Measurements from ENCODE around the gene CCR5.

- no peak for TF ChIP-seq CEBPZ (IDR thresholded peaks at IDR 0.05; ENCODE audit: low read length)
- TF ChIP-seq ATF4 (CRISPR knock-in tag; IDR thresholded peaks at IDR 0.05), result no peak
- TF ChIP-seq, protein P1, sequence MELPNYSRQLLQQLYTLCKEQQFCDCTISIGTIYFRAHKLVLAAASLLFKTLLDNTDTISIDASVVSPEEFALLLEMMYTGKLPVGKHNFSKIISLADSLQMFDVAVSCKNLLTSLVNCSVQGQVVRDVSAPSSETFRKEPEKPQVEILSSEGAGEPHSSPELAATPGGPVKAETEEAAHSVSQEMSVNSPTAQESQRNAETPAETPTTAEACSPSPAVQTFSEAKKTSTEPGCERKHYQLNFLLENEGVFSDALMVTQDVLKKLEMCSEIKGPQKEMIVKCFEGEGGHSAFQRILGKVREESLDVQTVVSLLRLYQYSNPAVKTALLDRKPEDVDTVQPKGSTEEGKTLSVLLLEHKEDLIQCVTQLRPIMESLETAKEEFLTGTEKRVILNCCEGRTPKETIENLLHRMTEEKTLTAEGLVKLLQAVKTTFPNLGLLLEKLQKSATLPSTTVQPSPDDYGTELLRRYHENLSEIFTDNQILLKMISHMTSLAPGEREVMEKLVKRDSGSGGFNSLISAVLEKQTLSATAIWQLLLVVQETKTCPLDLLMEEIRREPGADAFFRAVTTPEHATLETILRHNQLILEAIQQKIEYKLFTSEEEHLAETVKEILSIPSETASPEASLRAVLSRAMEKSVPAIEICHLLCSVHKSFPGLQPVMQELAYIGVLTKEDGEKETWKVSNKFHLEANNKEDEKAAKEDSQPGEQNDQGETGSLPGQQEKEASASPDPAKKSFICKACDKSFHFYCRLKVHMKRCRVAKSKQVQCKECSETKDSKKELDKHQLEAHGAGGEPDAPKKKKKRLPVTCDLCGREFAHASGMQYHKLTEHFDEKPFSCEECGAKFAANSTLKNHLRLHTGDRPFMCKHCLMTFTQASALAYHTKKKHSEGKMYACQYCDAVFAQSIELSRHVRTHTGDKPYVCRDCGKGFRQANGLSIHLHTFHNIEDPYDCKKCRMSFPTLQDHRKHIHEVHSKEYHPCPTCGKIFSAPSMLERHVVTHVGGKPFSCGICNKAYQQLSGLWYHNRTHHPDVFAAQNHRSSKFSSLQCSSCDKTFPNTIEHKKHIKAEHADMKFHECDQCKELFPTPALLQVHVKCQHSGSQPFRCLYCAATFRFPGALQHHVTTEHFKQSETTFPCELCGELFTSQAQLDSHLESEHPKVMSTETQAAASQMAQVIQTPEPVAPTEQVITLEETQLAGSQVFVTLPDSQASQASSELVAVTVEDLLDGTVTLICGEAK (IDR thresholded peaks at IDR 0.05), result no peak
- TF ChIP-seq, protein P1 (CRISPR knock-in tag; IDR thresholded peaks at IDR 0.05), result no peak
- TF ChIP-seq, protein P2, sequence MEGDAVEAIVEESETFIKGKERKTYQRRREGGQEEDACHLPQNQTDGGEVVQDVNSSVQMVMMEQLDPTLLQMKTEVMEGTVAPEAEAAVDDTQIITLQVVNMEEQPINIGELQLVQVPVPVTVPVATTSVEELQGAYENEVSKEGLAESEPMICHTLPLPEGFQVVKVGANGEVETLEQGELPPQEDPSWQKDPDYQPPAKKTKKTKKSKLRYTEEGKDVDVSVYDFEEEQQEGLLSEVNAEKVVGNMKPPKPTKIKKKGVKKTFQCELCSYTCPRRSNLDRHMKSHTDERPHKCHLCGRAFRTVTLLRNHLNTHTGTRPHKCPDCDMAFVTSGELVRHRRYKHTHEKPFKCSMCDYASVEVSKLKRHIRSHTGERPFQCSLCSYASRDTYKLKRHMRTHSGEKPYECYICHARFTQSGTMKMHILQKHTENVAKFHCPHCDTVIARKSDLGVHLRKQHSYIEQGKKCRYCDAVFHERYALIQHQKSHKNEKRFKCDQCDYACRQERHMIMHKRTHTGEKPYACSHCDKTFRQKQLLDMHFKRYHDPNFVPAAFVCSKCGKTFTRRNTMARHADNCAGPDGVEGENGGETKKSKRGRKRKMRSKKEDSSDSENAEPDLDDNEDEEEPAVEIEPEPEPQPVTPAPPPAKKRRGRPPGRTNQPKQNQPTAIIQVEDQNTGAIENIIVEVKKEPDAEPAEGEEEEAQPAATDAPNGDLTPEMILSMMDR (CRISPR knock-in tag; IDR thresholded peaks at IDR 0.05), result no peak
- no peak for TF ChIP-seq KDM4B (CRISPR knock-in tag; IDR thresholded peaks at IDR 0.05)
- TF ChIP-seq ETS1 (CRISPR knock-in tag; IDR thresholded peaks at IDR 0.05), result no peak
- no peak for TF ChIP-seq ATAD3A (CRISPR knock-in tag; IDR thresholded peaks at IDR 0.05)
- no peak for TF ChIP-seq POLR2G (IDR thresholded peaks at IDR 0.05; ENCODE audit: low read depth, low read length)
- no peak for TF ChIP-seq ZFP37 (CRISPR knock-in tag; IDR thresholded peaks at IDR 0.05; ENCODE audit: borderline replicate concordance)
- TF ChIP-seq, protein P3, sequence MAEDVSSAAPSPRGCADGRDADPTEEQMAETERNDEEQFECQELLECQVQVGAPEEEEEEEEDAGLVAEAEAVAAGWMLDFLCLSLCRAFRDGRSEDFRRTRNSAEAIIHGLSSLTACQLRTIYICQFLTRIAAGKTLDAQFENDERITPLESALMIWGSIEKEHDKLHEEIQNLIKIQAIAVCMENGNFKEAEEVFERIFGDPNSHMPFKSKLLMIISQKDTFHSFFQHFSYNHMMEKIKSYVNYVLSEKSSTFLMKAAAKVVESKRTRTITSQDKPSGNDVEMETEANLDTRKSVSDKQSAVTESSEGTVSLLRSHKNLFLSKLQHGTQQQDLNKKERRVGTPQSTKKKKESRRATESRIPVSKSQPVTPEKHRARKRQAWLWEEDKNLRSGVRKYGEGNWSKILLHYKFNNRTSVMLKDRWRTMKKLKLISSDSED (CRISPR knock-in tag; IDR thresholded peaks at IDR 0.05), result no peak
Measured at GRCh38 chr3:46422617-46423016, 51.9 kb downstream of the CCR5 start.
